Right lobe of liver (tissue), 4 donors: Measurements from ENCODE around the gene CSRNP2.

Experiments
- CTCF ChIP-seq, 4 donors: fragments of 200-600 bp in 3 of 4; fragments of 450-650 bp in 1 of 4; IDR thresholded peaks; one replicate each; pipeline versions ENCODE4 v1.5.1 to v1.8.0; 2016 to 2022; ENCODE audit warnings: antibody characterized with exemption in 4 of 4, mild to moderate bottlenecking in 2 of 4
- POLR2A ChIP-seq: fragments of 450-650 bp; IDR thresholded peaks from one replicate; pipeline ENCODE4 v1.6.1; 2017; ENCODE audit warnings: antibody characterized with exemption, mild to moderate bottlenecking
- donor health status: DM: no; HTN: no; CAD: no.
- donor health status: DM: no; HTN: no; CAD: no.
- donor health status: DM: no; HTN: yes; CAD: no.

DNA sequence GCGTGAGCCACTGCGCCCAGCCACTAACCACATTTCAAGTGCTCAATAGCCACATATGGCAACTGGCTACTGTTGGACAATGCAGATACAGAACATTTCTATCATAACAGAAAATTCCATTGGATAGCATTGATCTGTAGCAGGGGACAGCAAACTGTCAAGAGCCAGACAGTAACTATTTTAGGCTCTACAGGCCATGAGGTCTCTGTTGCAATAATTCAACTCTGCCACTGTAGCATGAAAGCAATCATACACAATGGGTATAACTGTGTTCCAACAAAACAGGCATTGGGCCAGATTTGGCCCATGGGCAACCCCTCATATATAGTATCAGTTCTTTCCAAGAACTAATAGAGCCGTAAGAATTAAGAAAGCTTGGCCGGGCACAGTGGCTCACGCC, 8.0 kb downstream of the CSRNP2 start:
- TF ChIP-seq CTCF (IDR thresholded peaks at IDR 0.05) = no peak
- TF ChIP-seq POLR2A = no peak
